ENCODE results near the gene RAB11FIP5. TPM values are rescaled to one million over a fixed set of nuclear protein-coding genes. Genes with fewer than 3 reads are reported as not detected.

The RAB11FIP5 gene
- total RNA-seq (10 to 100 TPM; 16.1 to 33.2 (median 25.0) TPM), polyA plus RNA-seq (10 to 100 TPM; 19.2 to 57.3 TPM)
- long read RNA-seq, donor 1, partial matches to known transcripts: 14 of 17 reads
- long read RNA-seq, donor 1, other reads (novel, unspliced or antisense): 3 of 17 reads
- long read RNA-seq, donor 2, full-length matches to known transcripts: 1 of 1 reads
- long read RNA-seq, donor 2, partial matches to known transcripts: 0 of 1 reads
- long read RNA-seq, donor 2, other reads (novel, unspliced or antisense): 0 of 1 reads
- long read RNA-seq, donor 3, full-length matches to known transcripts: 73 of 127 reads
- long read RNA-seq, donor 3, partial matches to known transcripts: 31 of 127 reads
- long read RNA-seq, donor 3, other reads (novel, unspliced or antisense): 23 of 127 reads

- 1 to 2% (median 1%) methylated on average over 53 to 93 of the region's 93 CpGs for WGBS, 3 donors
- intact Hi-C loops (cut with DNase I): loop anchor here in 1 of 4 donors (5.0 kb wide), 1 partner anchor 41 kb away; the partner anchor contains the start of gene SFXN5
- no peaks in the 10 kb centered on the region for H3K27me3 ChIP-seq
- peak; percentile 79 to 88 (median 85) for DNase-seq
- H3K4me1 ChIP-seq (ENCODE audit: insufficient read depth): peaks cover 7% of the 10 kb centered on the region
- peak within 1 kb of the TSS; percentile 82 to 85 for H3K27ac ChIP-seq
- TF ChIP-seq EP300 (IDR thresholded peaks at IDR 0.05) (no peak), POLR2A (IDR thresholded peaks at IDR 0.05) (peak; percentile 26), CTCF (IDR thresholded peaks at IDR 0.05) (peak in 2 of 3 donors; percentile 13 to 28)
- H3K36me3 ChIP-seq: no peaks in the 10 kb centered on the region
- H3K4me3 ChIP-seq: peak within 1 kb of the TSS; percentile 71
- H3K9me3 ChIP-seq: no peaks in the 10 kb centered on the region
Measured at GRCh38 chr2:73112913-73113854, at the start of gene RAB11FIP5. RAB11FIP5 (minus strand) TSS chr2:73112948; CDS start chr2:73112777, 171 bp downstream.

- DNase-seq: peak in 4 of 5 donors; percentile 32 to 67 (median 50)
- Histone ChIP-seq H3K9me3 (no peaks in the 10 kb centered on the region), H3K36me3 (no peaks in the 10 kb centered on the region), H3K27me3 (no peaks in the 10 kb centered on the region), H3K4me1 (ENCODE audit: insufficient read depth) (no peaks in the 10 kb centered on the region), H3K27ac (no peak overlapping the region), H3K4me3 (no peak overlapping the region)
- 3 to 8% (median 5%) methylated on average over 24 of the region's 24 CpGs for WGBS, 3 donors
- intact Hi-C loops (cut with DNase I): loop anchor here in 2 of 4 donors (2.0 to 10.0 kb wide), 3 partner anchors 62 to 264 kb away; no protein-coding TSS in a partner anchor
- TF ChIP-seq EP300 (IDR thresholded peaks at IDR 0.05): no peak
- TF ChIP-seq POLR2A (IDR thresholded peaks at IDR 0.05): no peak
- no peak for TF ChIP-seq CTCF (IDR thresholded peaks at IDR 0.05)
Measured at GRCh38 chr2:73156539-73157124, 43.9 kb upstream of the RAB11FIP5 start.

- Histone ChIP-seq H3K9me3 (no peaks in the 10 kb centered on the region), H3K27ac (no peak overlapping the region), H3K4me1 (ENCODE audit: insufficient read depth) (no peaks in the 10 kb centered on the region), H3K36me3 (no peaks in the 10 kb centered on the region), H3K4me3 (no peak overlapping the region), H3K27me3 (no peaks in the 10 kb centered on the region)
- TF ChIP-seq POLR2A (IDR thresholded peaks at IDR 0.05) (no peak), CTCF (IDR thresholded peaks at IDR 0.05) (no peak), EP300 (IDR thresholded peaks at IDR 0.05) (no peak)
- DNase-seq: no peak
- WGBS, 3 donors: 82 to 92% (median 91%) methylated on average over 2 of the region's 2 CpGs
- intact Hi-C loops (cut with DNase I): no loop called here
Measured at GRCh38 chr2:73142937-73143336, 30.2 kb upstream of the RAB11FIP5 start.

GRCh38 chr2:73141896-73142295 is 29.1 kb upstream of the RAB11FIP5 start:
- Histone ChIP-seq H3K27me3 (no peaks in the 10 kb centered on the region), H3K4me3 (no peak overlapping the region), H3K4me1 (ENCODE audit: insufficient read depth) (no peaks in the 10 kb centered on the region), H3K27ac (no peak overlapping the region), H3K9me3 (no peaks in the 10 kb centered on the region), H3K36me3 (no peaks in the 10 kb centered on the region)
- WGBS, 3 donors: 74 to 85% (median 82%) methylated on average over 2 of the region's 2 CpGs
- TF ChIP-seq EP300 (IDR thresholded peaks at IDR 0.05): no peak
- TF ChIP-seq POLR2A (IDR thresholded peaks at IDR 0.05): no peak
- intact Hi-C loops (cut with DNase I): no loop called here
- no peak for DNase-seq
